ENCODE results near the gene CNTNAP2. TPM values are rescaled to one million over a fixed set of nuclear protein-coding genes. Genes with fewer than 3 reads are reported as not detected.

The CNTNAP2 gene
- total and polyA plus RNA-seq, 2 of the 8 experiments (the other 6 are each of a cell fraction or from before 2014, with no cell fraction given): 27.9 to 71.0 TPM

DNA sequence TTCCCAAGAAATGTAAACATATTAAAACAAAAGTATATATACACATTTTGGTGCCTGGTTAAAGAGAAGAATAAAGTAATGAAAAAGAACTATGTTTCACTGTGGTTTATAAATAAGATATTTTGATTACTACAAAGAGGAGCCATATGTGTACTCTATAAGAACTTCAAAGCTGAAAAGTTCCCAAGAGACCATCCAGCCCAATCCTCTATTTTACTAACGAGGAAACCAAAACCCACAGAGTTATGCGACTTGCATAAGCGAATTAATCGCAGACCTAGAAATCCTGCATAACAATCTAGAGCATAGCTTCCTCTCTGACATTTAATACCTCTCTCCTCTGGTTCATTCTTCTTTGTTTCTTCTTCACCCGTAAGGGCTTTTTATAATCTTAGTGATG is 937.1 kb downstream of the CNTNAP2 start:
- no peak overlapping the region for H3K4ac ChIP-seq (replicated peaks; ENCODE audit: insufficient read length, low read depth, low read length)
- H2BK5ac ChIP-seq (ENCODE audit: low read depth, low read length): no peak overlapping the region
- FAIRE-seq: no peak
- ChIA-PET POLR2A (ENCODE audit: partially characterized antibody) (no interaction called here), CTCF (ENCODE audit: partially characterized antibody) (interaction anchor here (0.8 to 1.6 kb wide), 3 partner anchors 9 to 16 kb away, joined by 3 read pairs; no protein-coding TSS in a partner anchor)
- no peak for DNase-seq (ENCODE audit: low read depth in 1 of 2, low spot score in 2 of 2)
- no peak overlapping the region for H2AK5ac ChIP-seq (ENCODE audit: low read depth, low read length)
- no peak overlapping the region for H3K23ac ChIP-seq (ENCODE audit: insufficient read length)
- H3K56ac ChIP-seq (replicated peaks; ENCODE audit: insufficient read length, low read depth, low read length): no peak overlapping the region
- no peak overlapping the region for H2BK120ac ChIP-seq (replicated peaks; ENCODE audit: low read depth, low read length)
- no peaks in the 10 kb centered on the region; a peak in 1 of 7 replicates for H3K4me1 ChIP-seq (replicated peaks in 1 of 4; ENCODE audit: control insufficient read depth in 3 of 4, insufficient read depth in 4 of 4, low read length in 3 of 4)
- H2AFZ ChIP-seq (ENCODE audit: low read length): no peak overlapping the region
- H3K18ac ChIP-seq (ENCODE audit: extremely low read depth, low read length): no peak overlapping the region
- H4K5ac ChIP-seq (ENCODE audit: insufficient read length, low read depth, low read length): no peak overlapping the region
- H2BK12ac ChIP-seq (ENCODE audit: low read depth, low read length): no peak overlapping the region
- H3K36me3 ChIP-seq (ENCODE audit: control insufficient read depth in 2 of 4, insufficient read depth in 4 of 4, low read length in 3 of 4): no peaks in the 10 kb centered on the region
- H3K9ac ChIP-seq (replicated peaks in 1 of 4; ENCODE audit: extremely low read depth in 1 of 4, low read depth in 3 of 4, low read length in 3 of 4): no peak overlapping the region
- WGBS, 2 experiments (ENCODE audit: extremely low coverage in 1 of 2, insufficient coverage in 1 of 2, insufficient read length in 1 of 2, insufficient replicate concordance in 2 of 2, low coverage in 1 of 2, low lambda C conversion rate in 2 of 2, missing lambda C conversion rate in 1 of 2): 77% methylated on average over 5 of the region's 5 CpGs; no CpG with 5 or more reads in 1 of the 2 experiments
- H4K91ac ChIP-seq (replicated peaks; ENCODE audit: insufficient read length, low read length): no peak overlapping the region
- no peaks in the 10 kb centered on the region for H3K79me1 ChIP-seq (ENCODE audit: low read depth, low read length)
- H2BK15ac ChIP-seq (ENCODE audit: low read length): no peak overlapping the region
- H3K23me2 ChIP-seq (ENCODE audit: low read depth, low read length): no peaks in the 10 kb centered on the region
- H3K27me3 ChIP-seq (replicated peaks in 1 of 4; ENCODE audit: control insufficient read depth in 3 of 4, extremely low read depth in 1 of 4, insufficient read depth in 3 of 4, low read length in 3 of 4): no peaks in the 10 kb centered on the region
- H2BK20ac ChIP-seq (ENCODE audit: low read length): no peak overlapping the region
- no peaks in the 10 kb centered on the region for H3K9me3 ChIP-seq (ENCODE audit: insufficient read depth in 2 of 2, low read depth in 1 of 2, low read length in 1 of 2)
- no peaks in the 10 kb centered on the region for H3K79me2 ChIP-seq (ENCODE audit: control insufficient read depth in 1 of 2, insufficient read depth in 2 of 2, low read length in 2 of 2)
- H4K8ac ChIP-seq (ENCODE audit: extremely low read depth, insufficient read depth, low read length): no peak overlapping the region
- H3K4me2 ChIP-seq (ENCODE audit: insufficient read depth in 1 of 2, low read depth in 2 of 2, low read length in 2 of 2): no peak overlapping the region
- no peak overlapping the region for H3K4me3 ChIP-seq (ENCODE audit: extremely low read depth in 1 of 4, insufficient read depth in 2 of 4, low read depth in 3 of 4, low read length in 4 of 4)
- no peaks in the 10 kb centered on the region for H4K20me1 ChIP-seq (replicated peaks in 1 of 2; ENCODE audit: control insufficient read depth in 1 of 2, insufficient read depth in 2 of 2, low read length in 2 of 2)
- H3K27ac ChIP-seq (ENCODE audit: low read depth, low read length): no peak overlapping the region
- no peak overlapping the region for H3K14ac ChIP-seq (ENCODE audit: insufficient read length)
- TF ChIP-seq CTBP2 (IDR thresholded peaks at IDR 0.05; ENCODE audit: borderline replicate concordance, insufficient read depth, insufficient read length, low read length) (no peak), POLR2A (IDR thresholded peaks at IDR 0.05; ENCODE audit: control extremely low read depth in 1 of 2, low read depth in 2 of 2, low read length in 2 of 2) (no peak), CHD1 (IDR thresholded peaks at IDR 0.05; ENCODE audit: low read depth, low read length) (no peak), RNF2 (IDR thresholded peaks at IDR 0.05; ENCODE audit: borderline replicate concordance, low read depth, low read length, missing control alignments, poor library complexity, severe bottlenecking) (no peak), JUN (IDR thresholded peaks at IDR 0.05; ENCODE audit: low read depth, low read length) (no peak), RAD21 (IDR thresholded peaks at IDR 0.05 in 1 of 2, conservative IDR thresholded peaks at IDR 0.05 in 1 of 2; ENCODE audit: low read depth in 2 of 2, low read length in 2 of 2) (no peak), TAF1 (IDR thresholded peaks at IDR 0.05; ENCODE audit: low read depth, low read length) (no peak), TCF12 (IDR thresholded peaks at IDR 0.05; ENCODE audit: low read depth, low read length) (no peak), SIRT6 (IDR thresholded peaks at IDR 0.05; ENCODE audit: low read length) (no peak), SRF (IDR thresholded peaks at IDR 0.05; ENCODE audit: low read depth, low read length) (no peak), RXRA (IDR thresholded peaks at IDR 0.05; ENCODE audit: insufficient read depth, low read depth, low read length) (no peak), FOSL1 (IDR thresholded peaks at IDR 0.05; ENCODE audit: insufficient read depth, low read depth, low read length) (no peak), HDAC2 (IDR thresholded peaks at IDR 0.05; ENCODE audit: borderline replicate concordance in 1 of 2, low read depth in 2 of 2, low read length in 2 of 2) (no peak), KDM4A (IDR thresholded peaks at IDR 0.05; ENCODE audit: low read depth, low read length, severe bottlenecking) (no peak)
